ENCODE results near the gene NME4.

DNA sequence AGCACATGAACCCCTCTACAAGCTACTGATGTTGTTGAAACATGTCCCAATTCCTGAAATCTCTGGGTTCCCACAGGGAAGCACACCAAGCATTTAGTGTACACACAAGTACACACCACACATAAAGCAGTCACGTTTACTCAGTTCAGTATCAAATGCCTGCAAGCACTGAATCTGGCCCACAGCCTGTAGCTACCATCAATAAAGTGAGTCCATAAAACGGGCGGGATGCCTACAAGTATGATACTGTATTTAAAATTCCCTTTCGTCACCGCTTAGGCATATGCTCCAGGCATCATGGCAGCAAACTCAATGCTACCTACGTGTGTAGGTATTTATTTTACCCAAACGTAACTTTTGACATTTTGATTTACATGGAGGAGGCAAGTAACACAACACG, 46.8 kb upstream of the NME4 start:
- no peak for TF ChIP-seq SUZ12 (IDR thresholded peaks at IDR 0.05; ENCODE audit: extremely low read depth, insufficient read depth, insufficient read length)
- no peak for TF ChIP-seq YY1 (IDR thresholded peaks at IDR 0.05; ENCODE audit: insufficient read depth, insufficient read length)
